GF-D8 (cell line): Measurements from ENCODE around the gene MNDA.

ENCODE experiments used
- DNase-seq: peaks from one replicate; lab custom pipeline; 2025; lab: John Stamatoyannopoulos, UW

MNDA gene

GRCh38 chr1:158830904-158831507 lies at the start of gene MNDA:
Gene MNDA, plus strand, starts transcription at chr1:158831351. Its CDS starts 10,803 bp downstream, at chr1:158842154.
- peak; percentile 71 for DNase-seq

- no peak for DNase-seq
These were observed 37.5 kb upstream of the MNDA start for GRCh38 chr1:158793604-158794003.

GRCh38 chr1:158794247-158794646 lies 36.9 kb upstream of the MNDA start:
- DNase-seq: no peak

- no peak for DNase-seq
These were observed 32.6 kb upstream of the MNDA start for GRCh38 chr1:158798531-158798930.

- no peak for DNase-seq
These were observed 31.5 kb upstream of the MNDA start for GRCh38 chr1:158799689-158800088.

GRCh38 chr1:158800526-158800925 lies 30.6 kb upstream of the MNDA start:
- no peak for DNase-seq

- DNase-seq: no peak
These were observed 29.8 kb upstream of the MNDA start for GRCh38 chr1:158801396-158801795.

- DNase-seq: no peak
These were observed 27.5 kb upstream of the MNDA start for GRCh38 chr1:158803678-158804077.

- no peak for DNase-seq
These were observed 24.1 kb upstream of the MNDA start for GRCh38 chr1:158806916-158807536.

GRCh38 chr1:158809256-158809655 lies 21.9 kb upstream of the MNDA start:
- DNase-seq: peak; percentile 27

GRCh38 chr1:158809862-158810261 lies 21.3 kb upstream of the MNDA start:
- peak; percentile 80 for DNase-seq

- peak; percentile 85 for DNase-seq
These were observed 20.8 kb upstream of the MNDA start for GRCh38 chr1:158810311-158810710.

GRCh38 chr1:158812336-158812735 lies 18.8 kb upstream of the MNDA start:
- no peak for DNase-seq

GRCh38 chr1:158813164-158813563 lies 18.0 kb upstream of the MNDA start:
- DNase-seq: peak; percentile 25

GRCh38 chr1:158814970-158815369 lies 16.2 kb upstream of the MNDA start:
- no peak for DNase-seq

- peak; percentile 48 for DNase-seq
These were observed 12.6 kb upstream of the MNDA start for GRCh38 chr1:158818560-158818959.

GRCh38 chr1:158818975-158819431 lies 12.1 kb upstream of the MNDA start:
- no peak for DNase-seq

GRCh38 chr1:158819461-158820443 lies 11.4 kb upstream of the MNDA start:
- no peak for DNase-seq

- DNase-seq: no peak
These were observed 9.4 kb upstream of the MNDA start for GRCh38 chr1:158821723-158822122.

- DNase-seq: no peak
These were observed 975 bp upstream of the MNDA start for GRCh38 chr1:158830074-158830677.

- DNase-seq: peak; percentile 80
These were observed 2.1 kb downstream of the MNDA start for GRCh38 chr1:158833264-158833663.

GRCh38 chr1:158836038-158836437 lies 4.9 kb downstream of the MNDA start:
- DNase-seq: no peak
